K562 (cell line): ENCODE measurements around the gene FMOD. TPM values are rescaled to one million over a fixed set of nuclear protein-coding genes. Genes with fewer than 3 reads are reported as not detected.

Experiments
- CEBPB ChIP-seq: fragments of 450-650 bp; IDR thresholded peaks from 2 replicates; pipeline ENCODE4 v1.6.1; 2016; ENCODE audit warnings: missing genetic modification characterization, missing compliant biosample characterization
- CUX1 ChIP-seq: fragments of 200-800 bp; sonication (Bioruptor generic); IDR thresholded peaks from 2 replicates; pipeline ENCODE4 v1.6.1; 2016; ENCODE audit warnings: missing genetic modification characterization, missing compliant biosample characterization
- PYGO2 ChIP-seq: fragments of 450-650 bp; IDR thresholded peaks from 2 replicates; pipeline ENCODE4 v1.6.1; 2016; ENCODE audit warnings: mild to moderate bottlenecking, missing genetic modification characterization, moderate library complexity, missing compliant biosample characterization
- SFPQ ChIP-seq: fragments of 200-400 bp; formaldehyde crosslinking; IDR thresholded peaks from 2 replicates; pipeline ENCODE4 v1.6.1; 2017; ENCODE audit warnings: mild to moderate bottlenecking, low read depth, low read length, moderate library complexity
- USF1 ChIP-seq: sonication (generic); formaldehyde crosslinking; IDR thresholded peaks from 2 replicates; pipeline ENCODE4 v1.9.0; 2022; ENCODE audit warnings: mild to moderate bottlenecking, missing genetic modification reagents
- VEZF1 ChIP-seq: fragments of 200-800 bp; sonication (Bioruptor generic); IDR thresholded peaks from 2 replicates; pipeline ENCODE4 v1.6.1; 2017; ENCODE audit warnings: missing genetic modification characterization, missing compliant biosample characterization
- ZBTB7A ChIP-seq: IDR thresholded peaks from 2 replicates; pipeline ENCODE4 v1.6.1; 2011; ENCODE audit warnings: low read depth, mild to moderate bottlenecking, low read length, moderate library complexity, borderline replicate concordance; ENCODE audit not compliant: control insufficient read depth
- ZNF263 ChIP-seq: sonication (generic); formaldehyde crosslinking; IDR thresholded peaks from 2 replicates; pipeline ENCODE4 v1.8.0; 2022; ENCODE audit warnings: mild to moderate bottlenecking, missing genetic modification reagents, borderline replicate concordance
- polyA plus RNA-seq, 8 experiments: library from polyadenylated mRNA; depleted of rRNA in 4 of 8; stranded (reverse) in 5 of 8; unstranded in 3 of 8; fragments of >200 nt; fragmentation: Nextera tagmentation in 2 of 8; fragmentation: Illumina TruSeq in 1 of 8; extraction: Ambion mirVana in 2 of 8; extraction: Trizol in 1 of 8; gene quantifications; 2 replicates each; pipeline versions ENCODE4 v1.2.1 to v1.2.3, GENCODE V29; 2011 to 2014; ENCODE audit warnings: inconsistent platforms in 1 of 8, missing spikeins in 1 of 8
- total RNA-seq, 7 experiments: library from RNA; depleted of rRNA in 6 of 7; stranded (reverse); fragments of >200 nt in 6 of 7; fragmentation: Illumina TruSeq in 2 of 7; extraction: Trizol in 2 of 7; gene quantifications; 2 replicates each; pipeline versions ENCODE4 v1.2.1 to v1.2.3, GENCODE V29; 2011 to 2021; ENCODE audit warnings: low replicate concordance in 1 of 7

The FMOD gene
- total and polyA plus RNA-seq, 9 of the 15 experiments (the other 6 are each of a cell fraction or from before 2014, with no cell fraction given): 0.03 to 0.13 (median 0.03) TPM; not detected in 6

GRCh38 chr1:203321273-203322052 is 29.5 kb downstream of the FMOD start (continued):
- TF ChIP-seq ZNF263 (CRISPR knock-in tag) (0 out of 2 replicates have a peak, but pooled peaks have one; percentile 53), CEBPB (tag) (no peak), USF1 (CRISPR knock-in tag) (no peak; the same call in 1 of the 2 replicates), ZBTB7A (no peak), SFPQ (no peak), CUX1 (CRISPR knock-in tag) (no peak), PYGO2 (no peak), VEZF1 (peak; percentile 7; the same call in 1 of the 2 replicates)
- TF ChIP-seq, all 486 proteins: peak for 10
